Measurements from ENCODE around the gene SFSWAP.

Gene SFSWAP

GRCh38 chr12:131795690-131796410, 85.0 kb downstream of the SFSWAP start:
- peaks cover 73% of the 10 kb centered on the region for H3K4me1 ChIP-seq
- H3K36me3 ChIP-seq, result peaks cover 68% of the 10 kb centered on the region
- H3K4me2 ChIP-seq, result peak overlapping the region; percentile 86
- no peaks in the 10 kb centered on the region for H3K27me3 ChIP-seq
- peaks cover 67% of the 10 kb centered on the region; the same call in 1 of the 2 replicates for H4K20me1 ChIP-seq
- peaks cover 2% of the 10 kb centered on the region; the same call in 1 of the 2 replicates for H3K9me3 ChIP-seq
- peak overlapping the region; percentile 45; the same call in 1 of the 2 replicates for H3K9ac ChIP-seq
- peak overlapping the region; percentile 62 for H3K27ac ChIP-seq
- H3K4me3 ChIP-seq, result peak overlapping the region; percentile 36; the same call in 1 of the 2 replicates
- TF ChIP-seq Cebpa-rat (IDR thresholded peaks at IDR 0.05), result no peak

GRCh38 chr12:131796411-131796736, 85.5 kb downstream of the SFSWAP start:
- Histone ChIP-seq H3K36me3 (peaks cover 63% of the 10 kb centered on the region), H3K4me2 (peak overlapping the region; percentile 86), H3K27ac (peak overlapping the region; percentile 56; the same call in 1 of the 2 replicates), H3K4me1 (peaks cover 78% of the 10 kb centered on the region), H4K20me1 (peaks cover 67% of the 10 kb centered on the region; the same call in 1 of the 2 replicates), H3K9ac (peak overlapping the region; percentile 43; the same call in 1 of the 2 replicates), H3K9me3 (no peaks in the 10 kb centered on the region), H3K4me3 (peak overlapping the region; percentile 36; the same call in 1 of the 2 replicates), H3K27me3 (no peaks in the 10 kb centered on the region)
- TF ChIP-seq Cebpa-rat (IDR thresholded peaks at IDR 0.05), result no peak

- Histone ChIP-seq H3K9ac (no peak overlapping the region), H3K4me2 (peak overlapping the region; percentile 86), H4K20me1 (peaks cover 67% of the 10 kb centered on the region; the same call in 1 of the 2 replicates), H3K9me3 (no peaks in the 10 kb centered on the region), H3K27me3 (no peaks in the 10 kb centered on the region), H3K27ac (peak overlapping the region; percentile 56; the same call in 1 of the 2 replicates), H3K4me1 (peaks cover 84% of the 10 kb centered on the region), H3K4me3 (no peak overlapping the region), H3K36me3 (peaks cover 62% of the 10 kb centered on the region)
- TF ChIP-seq Cebpa-rat (IDR thresholded peaks at IDR 0.05), result no peak
Measured at GRCh38 chr12:131796754-131797587, 86.1 kb downstream of the SFSWAP start.

DNA sequence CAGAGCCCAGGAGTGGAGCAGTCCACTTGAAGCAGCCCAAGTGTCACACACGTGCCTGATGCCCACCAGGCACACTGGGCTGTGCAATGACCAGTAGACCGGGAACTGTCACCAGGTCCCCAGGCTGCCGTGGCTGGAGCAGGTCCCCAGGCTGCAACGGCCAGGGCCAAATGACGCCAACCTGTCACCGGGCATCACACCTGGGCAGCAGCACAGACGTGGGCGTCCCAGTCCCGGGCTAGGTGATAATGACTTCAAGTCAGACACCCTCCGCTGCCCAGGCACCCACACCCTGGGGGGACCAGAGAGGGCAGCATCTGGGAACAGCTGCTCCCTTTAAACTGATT, 86.7 kb downstream of the SFSWAP start:
- Histone ChIP-seq H3K4me1 (peaks cover 90% of the 10 kb centered on the region), H3K4me2 (peak overlapping the region; percentile 86), H3K27ac (peak overlapping the region; percentile 16; the same call in 1 of the 2 replicates), H3K9me3 (no peaks in the 10 kb centered on the region), H3K4me3 (no peak overlapping the region), H4K20me1 (peaks cover 67% of the 10 kb centered on the region; the same call in 1 of the 2 replicates), H3K9ac (no peak overlapping the region), H3K36me3 (peaks cover 62% of the 10 kb centered on the region), H3K27me3 (no peaks in the 10 kb centered on the region)
- TF ChIP-seq Cebpa-rat (IDR thresholded peaks at IDR 0.05), result no peak

- Histone ChIP-seq H3K4me3 (no peak overlapping the region), H3K9ac (peak overlapping the region; percentile 60; the same call in 1 of the 2 replicates), H3K36me3 (peaks cover 47% of the 10 kb centered on the region), H3K27me3 (no peaks in the 10 kb centered on the region), H4K20me1 (peaks cover 56% of the 10 kb centered on the region; the same call in 1 of the 2 replicates), H3K9me3 (no peaks in the 10 kb centered on the region), H3K4me1 (peaks cover 96% of the 10 kb centered on the region), H3K27ac (peak overlapping the region; percentile 77; the same call in 1 of the 2 replicates), H3K4me2 (peak overlapping the region; percentile 86)
- TF ChIP-seq Cebpa-rat (IDR thresholded peaks at IDR 0.05), result no peak
Measured at GRCh38 chr12:131799195-131799594, 88.3 kb downstream of the SFSWAP start.

DNA sequence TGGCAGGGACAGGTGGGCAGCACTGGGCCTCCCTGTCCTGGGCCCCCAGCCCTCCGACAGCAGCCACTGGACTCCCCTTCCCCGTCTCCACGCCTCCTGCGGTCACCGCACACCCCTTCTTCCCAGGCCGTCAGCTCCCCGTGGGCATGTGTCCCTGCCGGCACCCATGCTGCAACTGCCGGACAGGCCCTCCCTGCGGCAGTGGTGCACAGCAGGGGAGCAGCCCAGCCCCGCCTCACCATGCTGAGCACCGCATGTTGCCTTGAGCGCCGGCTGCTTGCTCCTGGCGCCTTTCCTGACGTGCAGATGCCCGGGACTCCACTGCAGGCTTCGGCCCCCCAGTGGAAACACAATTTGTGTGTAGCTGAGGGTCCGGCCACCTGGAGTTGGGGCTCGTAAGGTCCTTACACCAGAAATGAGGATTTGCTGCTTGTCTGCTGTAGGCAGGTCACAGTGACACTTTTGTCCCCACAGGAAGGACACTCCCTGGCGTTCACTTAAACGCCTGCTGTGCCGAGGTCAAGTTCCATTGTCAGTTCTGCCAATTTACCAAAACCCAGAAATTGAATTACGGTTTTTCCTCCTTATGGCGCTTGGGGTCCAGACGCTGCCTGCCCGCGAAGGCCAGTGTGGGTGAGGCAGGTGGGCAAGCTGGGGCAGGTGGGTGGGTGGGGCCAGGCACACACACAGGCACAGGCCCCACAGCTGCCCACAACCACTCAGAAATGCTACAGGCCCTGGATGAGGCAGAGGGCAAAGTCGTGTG, 89.1 kb downstream of the SFSWAP start:
- peaks cover 48% of the 10 kb centered on the region; the same call in 1 of the 2 replicates for H4K20me1 ChIP-seq
- H3K9ac ChIP-seq, result peak overlapping the region; percentile 60; the same call in 1 of the 2 replicates
- H3K36me3 ChIP-seq, result peaks cover 39% of the 10 kb centered on the region

GRCh38 chr12:131800594-131801135, 89.8 kb downstream of the SFSWAP start:
- peaks cover 39% of the 10 kb centered on the region for H3K36me3 ChIP-seq
- H3K4me1 ChIP-seq, result peaks cover 86% of the 10 kb centered on the region
- peak overlapping the region; percentile 60; the same call in 1 of the 2 replicates for H3K9ac ChIP-seq
- H3K4me3 ChIP-seq, result peak overlapping the region; percentile 27; the same call in 1 of the 2 replicates
- peak overlapping the region; percentile 86 for H3K4me2 ChIP-seq
- H3K9me3 ChIP-seq, result no peaks in the 10 kb centered on the region
- peaks cover 42% of the 10 kb centered on the region; the same call in 1 of the 2 replicates for H4K20me1 ChIP-seq
- no peaks in the 10 kb centered on the region for H3K27me3 ChIP-seq
- H3K27ac ChIP-seq, result peak overlapping the region; percentile 77; the same call in 1 of the 2 replicates
- no peak for TF ChIP-seq Cebpa-rat (IDR thresholded peaks at IDR 0.05)

More for the DNA sequence above, 89.1 kb downstream of the SFSWAP start:
- peaks cover 93% of the 10 kb centered on the region for H3K4me1 ChIP-seq
- peak overlapping the region; percentile 86 for H3K4me2 ChIP-seq
- TF ChIP-seq Cebpa-rat (IDR thresholded peaks at IDR 0.05), result no peak
- H3K27me3 ChIP-seq, result no peaks in the 10 kb centered on the region
- H3K27ac ChIP-seq, result peak overlapping the region; percentile 77; the same call in 1 of the 2 replicates
- H3K9me3 ChIP-seq, result no peaks in the 10 kb centered on the region
- H3K4me3 ChIP-seq, result peak overlapping the region; percentile 27; the same call in 1 of the 2 replicates

DNA sequence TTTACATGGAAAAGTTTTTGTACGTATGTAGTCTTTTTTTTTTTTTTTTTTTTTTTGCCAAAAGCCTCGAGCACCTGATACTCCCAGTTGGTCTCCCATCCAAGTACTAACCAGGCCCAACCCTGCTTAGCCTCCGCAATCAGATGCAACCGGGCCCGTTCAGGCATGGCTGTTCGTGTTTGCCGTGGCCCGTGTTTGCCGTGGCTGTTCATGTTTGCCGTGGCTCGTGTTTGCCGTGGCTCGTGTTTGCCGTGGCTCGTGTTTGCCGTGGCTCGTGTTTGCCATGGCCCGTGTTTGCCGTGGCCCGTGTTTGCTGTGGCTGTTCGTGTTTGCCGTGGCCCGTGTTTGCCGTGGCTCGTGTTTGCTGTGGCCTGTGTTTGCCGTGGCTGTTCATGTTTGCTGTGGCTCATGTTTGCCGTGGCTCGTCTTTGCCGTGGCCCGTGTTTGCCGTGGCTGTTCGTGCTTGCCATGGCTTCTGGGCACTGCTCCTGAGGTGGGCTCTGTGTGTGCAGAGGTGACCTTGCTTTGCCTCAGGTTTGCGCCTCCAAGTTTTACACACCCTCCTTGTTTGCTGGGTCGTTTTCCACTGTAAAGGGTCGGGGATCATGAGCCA, 90.5 kb downstream of the SFSWAP start:
- TF ChIP-seq Cebpa-rat (IDR thresholded peaks at IDR 0.05), result no peak
- no peak overlapping the region for H3K9ac ChIP-seq
- peaks cover 38% of the 10 kb centered on the region; the same call in 1 of the 2 replicates for H4K20me1 ChIP-seq
- H3K4me2 ChIP-seq, result peak overlapping the region; percentile 86
- H3K4me1 ChIP-seq, result peaks cover 83% of the 10 kb centered on the region
- no peak overlapping the region for H3K4me3 ChIP-seq
- H3K9me3 ChIP-seq, result no peaks in the 10 kb centered on the region
- H3K27ac ChIP-seq, result peak overlapping the region; percentile 77; the same call in 1 of the 2 replicates
- no peaks in the 10 kb centered on the region for H3K27me3 ChIP-seq
- peaks cover 39% of the 10 kb centered on the region for H3K36me3 ChIP-seq

All from BLaER1 (cell line).